K562 (cell line): ENCODE results near the gene CTAGE9. TPM values are rescaled to one million over a fixed set of nuclear protein-coding genes. Genes with fewer than 3 reads are reported as not detected.

Source experiments
- ARID2 ChIP-seq: fragments of 450-650 bp; IDR thresholded peaks from 2 replicates; pipeline ENCODE4 v1.6.1; 2017; ENCODE audit warnings: antibody characterized with exemption, mild to moderate bottlenecking
- C11orf30 ChIP-seq: fragments of 450-650 bp; IDR thresholded peaks from 2 replicates; pipeline ENCODE4 v1.6.1; 2016; ENCODE audit warnings: low read depth, mild to moderate bottlenecking
- CHD4 ChIP-seq: fragments of 200-600 bp; sonication (generic); IDR thresholded peaks from 3 replicates; pipeline ENCODE4 v1.6.1; 2012; ENCODE audit warnings: low read depth, mild to moderate bottlenecking, mixed read lengths, low read length, inconsistent platforms; ENCODE audit not compliant: insufficient read depth, insufficient replicate concordance, poor library complexity, severe bottlenecking
- DNMT1 ChIP-seq: fragments of 450-650 bp; IDR thresholded peaks from 2 replicates; pipeline ENCODE4 v1.6.1; 2016; ENCODE audit warnings: antibody characterized with exemption, mild to moderate bottlenecking
- FOXP1 ChIP-seq: sonication (generic); formaldehyde crosslinking; IDR thresholded peaks from 2 replicates; pipeline ENCODE4 v1.8.0; 2022; ENCODE audit warnings: mild to moderate bottlenecking, missing genetic modification reagents
- HOXB6 ChIP-seq: fragments of 250-450 bp; sonication (Bioruptor Pico); IDR thresholded peaks from 2 replicates; pipeline ENCODE4 v1.5.1; 2022; ENCODE audit warnings: mild to moderate bottlenecking, borderline replicate concordance
- KLF13 ChIP-seq: fragments of 450-650 bp; IDR thresholded peaks from 2 replicates; pipeline ENCODE4 v1.6.1; 2016; ENCODE audit warnings: missing genetic modification characterization, low read depth, mild to moderate bottlenecking, missing compliant biosample characterization, moderate library complexity, borderline replicate concordance
- MEIS2 ChIP-seq: fragments of 450-650 bp; IDR thresholded peaks from 2 replicates; pipeline ENCODE4 v1.6.1; 2014; ENCODE audit warnings: mild to moderate bottlenecking; ENCODE audit not compliant: partially characterized antibody
- ZNF274 ChIP-seq: IDR thresholded peaks from 2 replicates; pipeline ENCODE4 v1.6.1; 2011; ENCODE audit warnings: low read depth, mild to moderate bottlenecking, low read length, moderate library complexity, borderline replicate concordance
- polyA plus RNA-seq, 8 experiments: library from polyadenylated mRNA; depleted of rRNA in 4 of 8; stranded (reverse) in 5 of 8; unstranded in 3 of 8; fragments of >200 nt; fragmentation: Nextera tagmentation in 2 of 8; fragmentation: Illumina TruSeq in 1 of 8; extraction: Ambion mirVana in 2 of 8; extraction: Trizol in 1 of 8; gene quantifications; 2 replicates each; pipeline versions ENCODE4 v1.2.1 to v1.2.3, GENCODE V29; 2011 to 2014; ENCODE audit warnings: inconsistent platforms in 1 of 8, missing spikeins in 1 of 8
- total RNA-seq, 7 experiments: library from RNA; depleted of rRNA in 6 of 7; stranded (reverse); fragments of >200 nt in 6 of 7; fragmentation: Illumina TruSeq in 2 of 7; extraction: Trizol in 2 of 7; gene quantifications; 2 replicates each; pipeline versions ENCODE4 v1.2.1 to v1.2.3, GENCODE V29; 2011 to 2021; ENCODE audit warnings: low replicate concordance in 1 of 7
- TF ChIP-seq, protein P1 (sequence below): fragments of 450-650 bp; IDR thresholded peaks from 2 replicates; pipeline ENCODE4 v1.6.1; 2016; ENCODE audit warnings: low read depth
- TF ChIP-seq, protein P2 (sequence below): fragments of 450-650 bp; IDR thresholded peaks from 2 replicates; pipeline ENCODE4 v1.6.1; 2017; ENCODE audit warnings: antibody characterized with exemption, mild to moderate bottlenecking
- TF ChIP-seq, protein P3 (sequence below): fragments of 450-650 bp; formaldehyde crosslinking; IDR thresholded peaks from 2 replicates; pipeline ENCODE4 v1.4.0; 2020; ENCODE audit warnings: mild to moderate bottlenecking, mixed read lengths
- TF ChIP-seq, protein P4 (sequence below): fragments of 450-650 bp; IDR thresholded peaks from one replicate; pipeline ENCODE4 v1.6.1; 2018; ENCODE audit warnings: mild to moderate bottlenecking, moderate library complexity; ENCODE audit not compliant: partially characterized antibody

The CTAGE9 gene
- total and polyA plus RNA-seq, 9 of the 15 experiments (the other 6 are each of a cell fraction or from before 2014, with no cell fraction given): not detected

DNA sequence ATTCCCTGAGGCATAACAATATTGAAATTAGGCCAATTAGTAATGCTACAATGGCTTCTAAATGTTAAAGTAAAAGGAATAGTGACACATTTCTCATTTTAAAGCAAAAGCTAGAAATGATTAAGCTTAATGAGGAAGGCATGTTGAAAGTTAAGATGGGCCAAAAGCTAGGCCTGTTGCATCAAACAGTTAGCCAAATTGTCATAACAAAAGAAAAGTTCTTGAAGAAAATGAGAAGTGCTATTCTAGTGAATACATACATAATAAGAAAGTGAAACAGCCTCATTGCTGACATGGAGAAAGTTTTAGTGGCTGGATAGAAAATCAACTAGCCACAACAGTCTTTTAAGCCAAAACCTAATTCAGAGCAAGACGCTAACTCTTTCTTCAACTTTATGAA, 22.5 kb downstream of the CTAGE9 start (continued):
- TF ChIP-seq, protein P1, sequence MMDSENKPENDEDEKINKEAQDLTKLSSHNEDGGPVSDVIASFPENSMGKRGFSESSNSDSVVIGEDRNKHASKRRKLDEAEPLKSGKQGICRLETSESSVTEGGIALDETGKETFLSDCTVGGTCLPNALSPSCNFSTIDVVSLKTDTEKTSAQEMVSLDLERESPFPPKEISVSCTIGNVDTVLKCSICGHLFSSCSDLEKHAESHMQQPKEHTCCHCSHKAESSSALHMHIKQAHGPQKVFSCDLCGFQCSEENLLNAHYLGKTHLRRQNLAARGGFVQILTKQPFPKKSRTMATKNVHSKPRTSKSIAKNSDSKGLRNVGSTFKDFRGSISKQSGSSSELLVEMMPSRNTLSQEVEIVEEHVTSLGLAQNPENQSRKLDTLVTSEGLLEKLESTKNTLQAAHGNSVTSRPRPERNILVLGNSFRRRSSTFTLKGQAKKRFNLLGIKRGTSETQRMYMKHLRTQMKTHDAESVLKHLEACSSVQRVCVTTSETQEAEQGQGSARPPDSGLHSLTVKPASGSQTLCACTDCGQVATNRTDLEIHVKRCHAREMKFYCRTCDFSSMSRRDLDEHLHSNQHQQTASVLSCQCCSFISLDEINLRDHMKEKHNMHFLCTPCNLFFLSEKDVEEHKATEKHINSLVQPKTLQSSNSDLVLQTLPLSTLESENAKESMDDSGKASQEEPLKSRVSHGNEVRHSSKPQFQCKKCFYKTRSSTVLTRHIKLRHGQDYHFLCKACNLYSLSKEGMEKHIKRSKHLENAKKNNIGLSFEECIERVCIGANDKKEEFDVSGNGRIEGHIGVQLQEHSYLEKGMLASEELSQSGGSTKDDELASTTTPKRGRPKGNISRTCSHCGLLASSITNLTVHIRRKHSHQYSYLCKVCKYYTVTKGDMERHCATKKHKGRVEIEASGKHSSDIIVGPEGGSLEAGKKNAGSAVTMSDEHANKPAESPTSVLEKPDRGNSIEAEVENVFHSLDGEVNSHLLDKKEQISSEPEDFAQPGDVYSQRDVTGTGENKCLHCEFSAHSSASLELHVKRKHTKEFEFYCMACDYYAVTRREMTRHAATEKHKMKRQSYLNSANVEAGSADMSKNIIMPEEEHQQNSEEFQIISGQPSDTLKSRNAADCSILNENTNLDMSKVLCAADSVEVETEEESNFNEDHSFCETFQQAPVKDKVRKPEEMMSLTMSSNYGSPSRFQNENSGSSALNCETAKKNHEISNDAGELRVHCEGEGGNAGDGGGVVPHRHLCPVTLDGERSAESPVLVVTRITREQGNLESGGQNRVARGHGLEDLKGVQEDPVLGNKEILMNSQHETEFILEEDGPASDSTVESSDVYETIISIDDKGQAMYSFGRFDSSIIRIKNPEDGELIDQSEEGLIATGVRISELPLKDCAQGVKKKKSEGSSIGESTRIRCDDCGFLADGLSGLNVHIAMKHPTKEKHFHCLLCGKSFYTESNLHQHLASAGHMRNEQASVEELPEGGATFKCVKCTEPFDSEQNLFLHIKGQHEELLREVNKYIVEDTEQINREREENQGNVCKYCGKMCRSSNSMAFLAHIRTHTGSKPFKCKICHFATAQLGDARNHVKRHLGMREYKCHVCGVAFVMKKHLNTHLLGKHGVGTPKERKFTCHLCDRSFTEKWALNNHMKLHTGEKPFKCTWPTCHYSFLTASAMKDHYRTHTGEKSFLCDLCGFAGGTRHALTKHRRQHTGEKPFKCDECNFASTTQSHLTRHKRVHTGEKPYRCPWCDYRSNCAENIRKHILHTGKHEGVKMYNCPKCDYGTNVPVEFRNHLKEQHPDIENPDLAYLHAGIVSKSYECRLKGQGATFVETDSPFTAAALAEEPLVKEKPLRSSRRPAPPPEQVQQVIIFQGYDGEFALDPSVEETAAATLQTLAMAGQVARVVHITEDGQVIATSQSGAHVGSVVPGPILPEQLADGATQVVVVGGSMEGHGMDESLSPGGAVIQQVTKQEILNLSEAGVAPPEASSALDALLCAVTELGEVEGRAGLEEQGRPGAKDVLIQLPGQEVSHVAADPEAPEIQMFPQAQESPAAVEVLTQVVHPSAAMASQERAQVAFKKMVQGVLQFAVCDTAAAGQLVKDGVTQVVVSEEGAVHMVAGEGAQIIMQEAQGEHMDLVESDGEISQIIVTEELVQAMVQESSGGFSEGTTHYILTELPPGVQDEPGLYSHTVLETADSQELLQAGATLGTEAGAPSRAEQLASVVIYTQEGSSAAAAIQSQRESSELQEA: no peak
- TF ChIP-seq ZNF274 (no peak), KLF13 (tag) (no peak), DNMT1 (no peak), HOXB6 (CRISPR knock-in tag) (no peak), C11orf30 (no peak), MEIS2 (no peak), ARID2 (no peak), FOXP1 (CRISPR knock-in tag) (no peak), CHD4 (no peak)
- TF ChIP-seq, protein P2, sequence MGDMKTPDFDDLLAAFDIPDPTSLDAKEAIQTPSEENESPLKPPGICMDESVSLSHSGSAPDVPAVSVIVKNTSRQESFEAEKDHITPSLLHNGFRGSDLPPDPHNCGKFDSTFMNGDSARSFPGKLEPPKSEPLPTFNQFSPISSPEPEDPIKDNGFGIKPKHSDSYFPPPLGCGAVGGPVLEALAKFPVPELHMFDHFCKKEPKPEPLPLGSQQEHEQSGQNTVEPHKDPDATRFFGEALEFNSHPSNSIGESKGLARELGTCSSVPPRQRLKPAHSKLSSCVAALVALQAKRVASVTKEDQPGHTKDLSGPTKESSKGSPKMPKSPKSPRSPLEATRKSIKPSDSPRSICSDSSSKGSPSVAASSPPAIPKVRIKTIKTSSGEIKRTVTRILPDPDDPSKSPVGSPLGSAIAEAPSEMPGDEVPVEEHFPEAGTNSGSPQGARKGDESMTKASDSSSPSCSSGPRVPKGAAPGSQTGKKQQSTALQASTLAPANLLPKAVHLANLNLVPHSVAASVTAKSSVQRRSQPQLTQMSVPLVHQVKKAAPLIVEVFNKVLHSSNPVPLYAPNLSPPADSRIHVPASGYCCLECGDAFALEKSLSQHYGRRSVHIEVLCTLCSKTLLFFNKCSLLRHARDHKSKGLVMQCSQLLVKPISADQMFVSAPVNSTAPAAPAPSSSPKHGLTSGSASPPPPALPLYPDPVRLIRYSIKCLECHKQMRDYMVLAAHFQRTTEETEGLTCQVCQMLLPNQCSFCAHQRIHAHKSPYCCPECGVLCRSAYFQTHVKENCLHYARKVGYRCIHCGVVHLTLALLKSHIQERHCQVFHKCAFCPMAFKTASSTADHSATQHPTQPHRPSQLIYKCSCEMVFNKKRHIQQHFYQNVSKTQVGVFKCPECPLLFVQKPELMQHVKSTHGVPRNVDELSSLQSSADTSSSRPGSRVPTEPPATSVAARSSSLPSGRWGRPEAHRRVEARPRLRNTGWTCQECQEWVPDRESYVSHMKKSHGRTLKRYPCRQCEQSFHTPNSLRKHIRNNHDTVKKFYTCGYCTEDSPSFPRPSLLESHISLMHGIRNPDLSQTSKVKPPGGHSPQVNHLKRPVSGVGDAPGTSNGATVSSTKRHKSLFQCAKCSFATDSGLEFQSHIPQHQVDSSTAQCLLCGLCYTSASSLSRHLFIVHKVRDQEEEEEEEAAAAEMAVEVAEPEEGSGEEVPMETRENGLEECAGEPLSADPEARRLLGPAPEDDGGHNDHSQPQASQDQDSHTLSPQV: no peak
- TF ChIP-seq, protein P3, sequence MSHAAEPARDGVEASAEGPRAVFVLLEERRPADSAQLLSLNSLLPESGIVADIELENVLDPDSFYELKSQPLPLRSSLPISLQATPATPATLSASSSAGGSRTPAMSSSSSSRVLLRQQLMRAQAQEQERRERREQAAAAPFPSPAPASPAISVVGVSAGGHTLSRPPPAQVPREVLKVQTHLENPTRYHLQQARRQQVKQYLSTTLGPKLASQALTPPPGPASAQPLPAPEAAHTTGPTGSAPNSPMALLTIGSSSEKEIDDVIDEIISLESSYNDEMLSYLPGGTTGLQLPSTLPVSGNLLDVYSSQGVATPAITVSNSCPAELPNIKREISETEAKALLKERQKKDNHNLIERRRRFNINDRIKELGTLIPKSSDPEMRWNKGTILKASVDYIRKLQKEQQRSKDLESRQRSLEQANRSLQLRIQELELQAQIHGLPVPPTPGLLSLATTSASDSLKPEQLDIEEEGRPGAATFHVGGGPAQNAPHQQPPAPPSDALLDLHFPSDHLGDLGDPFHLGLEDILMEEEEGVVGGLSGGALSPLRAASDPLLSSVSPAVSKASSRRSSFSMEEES (CRISPR knock-in tag): no peak
- TF ChIP-seq, protein P4, sequence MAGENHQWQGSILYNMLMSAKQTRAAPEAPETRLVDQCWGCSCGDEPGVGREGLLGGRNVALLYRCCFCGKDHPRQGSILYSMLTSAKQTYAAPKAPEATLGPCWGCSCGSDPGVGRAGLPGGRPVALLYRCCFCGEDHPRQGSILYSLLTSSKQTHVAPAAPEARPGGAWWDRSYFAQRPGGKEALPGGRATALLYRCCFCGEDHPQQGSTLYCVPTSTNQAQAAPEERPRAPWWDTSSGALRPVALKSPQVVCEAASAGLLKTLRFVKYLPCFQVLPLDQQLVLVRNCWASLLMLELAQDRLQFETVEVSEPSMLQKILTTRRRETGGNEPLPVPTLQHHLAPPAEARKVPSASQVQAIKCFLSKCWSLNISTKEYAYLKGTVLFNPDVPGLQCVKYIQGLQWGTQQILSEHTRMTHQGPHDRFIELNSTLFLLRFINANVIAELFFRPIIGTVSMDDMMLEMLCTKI: no peak
